IPS-18c (cell line): ENCODE data around the gene FGD4.
"Not testable (repeated sequence)": the region's sequence is repeated elsewhere in the genome, so short reads cannot be mapped to it uniquely, and the experiment has no call there.

Experiments
- H3K4me3 ChIP-seq: 2 replicates; pipeline ENCODE4 v1.7.0; 2013; ENCODE audit warnings: low read depth, mild to moderate bottlenecking, low read length, moderate library complexity; ENCODE audit not compliant: insufficient read depth
- H3K9me3 ChIP-seq: one replicate; pipeline ENCODE4 v1.6.1; 2013; ENCODE audit warnings: mild to moderate bottlenecking, low read length, moderate library complexity; ENCODE audit not compliant: control insufficient read depth, insufficient read depth

The FGD4 gene

DNA sequence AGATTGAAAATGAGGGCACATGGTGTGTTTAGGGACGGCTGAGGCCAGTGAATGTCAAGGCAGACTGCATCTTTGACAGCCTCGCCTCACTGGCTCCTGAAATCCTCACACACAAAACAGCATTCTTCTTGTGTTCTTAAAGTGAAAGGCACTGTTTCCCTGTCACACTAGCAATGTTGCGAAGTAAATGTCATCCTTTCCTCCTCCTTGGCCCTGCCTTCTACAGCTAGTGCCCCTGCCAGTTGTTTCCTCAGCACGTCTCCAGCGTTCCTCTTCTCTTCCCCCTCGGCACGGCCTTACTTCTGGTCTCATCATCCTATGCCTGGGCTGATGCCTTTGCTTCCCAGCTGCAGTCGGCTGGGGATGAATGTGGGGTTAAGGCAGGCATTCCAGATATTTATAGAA lies 150.3 kb downstream of the FGD4 start:
- H3K4me3 ChIP-seq: no peak overlapping the region
- no peaks in the 10 kb centered on the region for H3K9me3 ChIP-seq

- H3K9me3 ChIP-seq: no peaks in the 10 kb centered on the region
- H3K4me3 ChIP-seq: no peak overlapping the region
These were observed 151.7 kb downstream of the FGD4 start for GRCh38 chr12:32551058-32551457.

DNA sequence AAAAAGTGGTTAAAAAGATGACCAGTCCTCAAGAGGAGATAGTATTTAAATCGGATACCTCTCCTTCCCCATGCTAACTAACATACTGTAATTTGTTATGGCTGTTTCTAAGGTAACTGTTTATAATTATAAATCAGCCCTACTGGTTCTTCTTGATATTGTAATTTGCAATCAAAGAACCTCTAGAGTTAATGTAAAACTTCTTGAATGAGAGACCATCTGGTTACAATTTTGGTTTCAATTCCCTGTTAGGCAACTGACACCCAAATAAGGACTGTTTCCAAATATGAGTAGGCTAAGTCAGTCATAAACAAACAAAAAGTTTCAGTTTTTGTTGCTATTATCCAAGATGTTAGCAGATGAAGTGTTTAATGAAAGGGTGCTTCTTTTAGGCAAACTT lies 159.5 kb downstream of the FGD4 start:
- Histone ChIP-seq H3K4me3 (no peak overlapping the region), H3K9me3 (no peaks in the 10 kb centered on the region)

DNA sequence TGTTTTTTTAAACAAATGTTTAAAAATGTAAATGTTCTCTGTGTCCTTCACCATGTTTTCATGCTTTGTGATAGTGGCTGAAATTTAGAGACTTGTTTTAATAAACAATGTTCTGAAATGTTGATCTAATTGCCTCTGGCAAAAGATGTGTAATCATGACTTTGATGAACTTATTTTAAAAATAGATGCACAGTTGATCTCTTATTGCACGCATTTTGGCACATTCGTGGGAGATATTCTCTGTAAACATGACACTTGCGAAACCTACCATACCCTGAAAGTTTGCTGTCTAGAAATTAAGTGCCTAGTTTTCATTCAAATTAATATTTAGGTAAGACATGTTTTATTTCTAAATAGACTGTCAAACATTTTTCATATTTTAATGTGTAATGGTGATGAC lies 160.1 kb downstream of the FGD4 start:
- Histone ChIP-seq H3K9me3 (no peaks in the 10 kb centered on the region), H3K4me3 (no peak overlapping the region)

GRCh38 chr12:32560520-32560919 lies 161.2 kb downstream of the FGD4 start:
- H3K9me3 ChIP-seq: no peaks in the 10 kb centered on the region
- H3K4me3 ChIP-seq: no peak overlapping the region

GRCh38 chr12:32561931-32562341 lies 162.6 kb downstream of the FGD4 start:
- H3K4me3 ChIP-seq: no peak overlapping the region

DNA sequence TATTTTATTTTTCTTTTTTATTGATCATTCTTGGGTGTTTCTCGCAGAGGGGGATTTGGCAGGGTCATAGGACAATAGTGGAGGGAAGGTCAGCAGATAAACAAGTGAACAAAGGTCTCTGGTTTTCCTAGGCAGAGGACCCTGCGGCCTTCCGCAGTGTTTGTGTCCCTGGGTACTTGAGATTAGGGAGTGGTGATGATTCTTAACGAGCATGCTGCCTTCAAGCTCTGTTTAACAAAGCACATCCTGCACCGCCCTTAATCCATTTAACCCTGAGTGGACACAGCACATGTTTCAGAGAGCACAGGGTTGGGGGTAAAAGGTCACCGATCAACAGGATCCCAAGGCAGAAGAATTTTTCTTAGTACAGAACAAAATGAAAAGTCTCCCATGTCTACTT lies 163.1 kb downstream of the FGD4 start:
- not testable (repeated sequence) for H3K9me3 ChIP-seq, H3K4me3 ChIP-seq

More at GRCh38 chr12:32561931-32562341, 162.6 kb downstream of the FGD4 start:
- no peaks in the 10 kb centered on the region for H3K9me3 ChIP-seq

DNA sequence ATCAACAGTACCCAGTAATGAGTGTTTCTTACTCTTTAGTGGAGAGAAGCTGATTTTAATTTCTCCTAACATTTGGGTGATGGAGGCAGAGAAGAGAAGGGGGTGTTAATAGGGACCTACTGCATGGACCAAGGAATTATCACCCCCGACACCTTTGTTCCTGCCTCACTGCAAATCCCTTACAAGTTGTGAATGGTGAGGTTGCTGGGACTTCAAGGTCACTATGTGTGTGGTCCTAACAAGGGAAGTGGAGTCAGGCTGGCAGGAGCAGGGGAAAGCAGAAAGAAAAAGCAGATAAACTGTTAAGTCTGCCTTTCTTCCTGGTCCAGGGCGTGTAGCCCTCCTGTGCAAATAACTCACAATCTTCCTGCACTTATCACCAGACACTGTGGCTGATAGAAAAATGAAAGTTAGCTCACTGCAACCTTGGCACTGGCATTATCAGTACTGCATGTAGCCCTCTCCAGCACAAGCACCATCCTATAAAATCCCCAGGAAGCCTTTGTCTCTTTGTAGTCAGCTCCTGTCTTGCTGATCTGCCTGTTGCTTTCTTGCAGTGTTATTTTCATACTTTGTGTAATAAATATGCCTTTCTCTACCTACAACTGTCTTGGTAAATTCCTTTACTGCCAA lies 167.4 kb downstream of the FGD4 start:
- peaks cover 2% of the 10 kb centered on the region for H3K9me3 ChIP-seq
- no peak overlapping the region for H3K4me3 ChIP-seq

- H3K9me3 ChIP-seq: peaks cover 2% of the 10 kb centered on the region
- H3K4me3 ChIP-seq: no peak overlapping the region
These were observed 167.9 kb downstream of the FGD4 start for GRCh38 chr12:32567296-32567674.

- Histone ChIP-seq H3K4me3 (no peak overlapping the region), H3K9me3 (peaks cover 2% of the 10 kb centered on the region)
These were observed 168.9 kb downstream of the FGD4 start for GRCh38 chr12:32568228-32568627.

DNA sequence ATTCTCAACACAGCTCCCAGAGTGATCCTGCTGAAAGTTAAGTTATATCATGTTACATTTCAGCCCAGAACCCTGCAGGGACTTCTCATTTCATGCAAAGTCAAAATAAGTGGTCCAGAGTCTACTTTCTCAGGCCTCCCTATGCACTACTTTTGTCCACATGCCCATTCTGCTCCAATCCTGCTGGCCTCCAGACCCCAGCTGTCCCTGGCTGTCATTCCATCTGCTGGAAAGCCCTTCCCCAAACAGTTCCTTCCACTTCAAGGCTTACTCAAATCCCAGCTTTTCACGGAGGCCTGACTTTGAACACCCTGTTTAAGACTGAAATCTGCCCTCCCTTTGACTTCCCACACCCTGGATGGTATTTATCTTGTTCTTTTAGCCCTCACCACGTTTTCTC lies 169.9 kb downstream of the FGD4 start:
- H3K9me3 ChIP-seq: peaks cover 2% of the 10 kb centered on the region
- no peak overlapping the region for H3K4me3 ChIP-seq

- H3K4me3 ChIP-seq: no peak overlapping the region
- H3K9me3 ChIP-seq: peaks cover 2% of the 10 kb centered on the region
These were observed 175.2 kb downstream of the FGD4 start for GRCh38 chr12:32574585-32574984.

DNA sequence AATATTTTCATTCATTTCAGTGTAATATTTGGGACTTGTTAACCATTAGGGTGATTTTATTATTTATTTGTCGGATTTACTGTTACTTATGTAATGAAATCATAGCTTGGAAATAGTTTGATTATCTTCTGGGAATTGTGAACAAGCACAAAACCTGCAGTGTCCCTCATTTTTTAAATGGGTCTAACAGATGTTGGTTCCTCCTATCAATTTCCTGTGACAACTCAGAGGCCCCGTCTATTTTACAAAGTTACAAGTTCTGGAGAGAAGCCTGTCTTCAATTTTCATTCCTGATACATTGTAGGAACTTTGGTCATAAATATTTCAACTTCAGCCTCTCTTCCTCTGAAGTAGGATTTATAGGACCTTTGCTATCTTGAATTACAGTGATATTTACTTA lies 178.0 kb downstream of the FGD4 start:
- no peak overlapping the region for H3K4me3 ChIP-seq
- H3K9me3 ChIP-seq: no peaks in the 10 kb centered on the region

- H3K4me3 ChIP-seq: no peak overlapping the region
- H3K9me3 ChIP-seq: no peaks in the 10 kb centered on the region
These were observed 184.2 kb downstream of the FGD4 start for GRCh38 chr12:32583534-32583933.

DNA sequence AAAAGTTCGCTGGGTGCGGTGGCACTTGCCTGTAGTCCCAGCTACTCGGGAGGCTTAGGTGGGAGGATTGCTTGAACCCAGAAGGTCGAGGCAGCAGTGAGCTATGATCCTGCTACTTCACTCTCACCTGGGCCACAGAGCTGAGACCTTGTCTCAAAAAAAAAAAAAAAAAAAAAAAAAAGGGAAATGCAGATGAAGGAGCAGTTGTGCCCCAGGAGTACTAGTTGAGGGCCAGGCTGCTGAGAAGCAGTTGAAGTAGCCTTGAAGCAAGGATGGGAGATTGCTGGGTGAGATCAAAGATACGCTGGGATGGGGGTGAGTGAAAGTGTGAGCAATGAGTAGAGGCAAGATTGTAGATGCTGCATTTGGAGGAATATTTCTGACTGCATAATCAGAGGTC lies 186.3 kb downstream of the FGD4 start:
- Histone ChIP-seq H3K9me3 (no peaks in the 10 kb centered on the region), H3K4me3 (no peak overlapping the region)

- no peaks in the 10 kb centered on the region for H3K9me3 ChIP-seq
These were observed 187.0 kb downstream of the FGD4 start for GRCh38 chr12:32586390-32586789.

GRCh38 chr12:32587581-32588495 lies 188.5 kb downstream of the FGD4 start:
- Histone ChIP-seq H3K4me3 (no peak overlapping the region), H3K9me3 (no peaks in the 10 kb centered on the region)

More at GRCh38 chr12:32586390-32586789, 187.0 kb downstream of the FGD4 start:
- H3K4me3 ChIP-seq: no peak overlapping the region

DNA sequence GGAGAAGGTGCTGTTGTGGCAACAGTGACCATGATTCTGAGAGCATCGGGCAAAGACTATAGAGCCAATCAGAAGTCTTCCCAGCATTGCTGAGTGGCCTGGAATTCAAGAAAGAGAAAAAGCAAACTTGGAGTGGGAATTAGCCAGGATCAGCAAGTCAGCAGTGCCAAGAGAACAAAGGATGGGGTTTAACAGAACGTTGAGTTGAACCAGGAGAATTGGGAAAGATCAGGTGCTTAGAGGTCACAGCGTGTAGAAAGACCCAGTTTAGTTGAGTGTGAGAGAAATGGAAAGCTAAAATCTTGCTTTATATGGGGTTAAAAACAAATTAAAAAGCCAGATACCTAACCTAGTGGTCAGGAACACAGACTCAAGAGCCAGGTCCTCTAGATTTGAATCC lies 189.2 kb downstream of the FGD4 start:
- Histone ChIP-seq H3K4me3 (no peak overlapping the region), H3K9me3 (no peaks in the 10 kb centered on the region)
